ENCODE measurements around the gene MORN1. TPM values are rescaled to one million over a fixed set of nuclear protein-coding genes. Genes with fewer than 3 reads are reported as not detected.

MORN1 gene
- total and polyA plus RNA-seq, 8 donors: 2.6 to 18.1 (median 5.7) TPM

GRCh38 chr1:2286923-2287322 is 104.4 kb downstream of the MORN1 start:
- TF ChIP-seq CTCF (IDR thresholded peaks at IDR 0.05): no peak
- no peak for TF ChIP-seq EP300 (IDR thresholded peaks at IDR 0.05)
- no peak for TF ChIP-seq POLR2AphosphoS5 (IDR thresholded peaks at IDR 0.05)
- TF ChIP-seq POLR2A (IDR thresholded peaks at IDR 0.05): no peak
- intact Hi-C loops (cut with DNase I; ENCODE audit: low total_unique reads): no loop called here
- Histone ChIP-seq H3K4me1 (peaks cover 57 to 92% (median 77%) of the 10 kb centered on the region in 4 donors), H3K4me3 (no peak overlapping the region), H3K36me3 (no peaks in the 10 kb centered on the region), H3K9me3 (no peaks in the 10 kb centered on the region), H3K27ac (peak overlapping the region in 1 of 5 donors; percentile 25), H3K27me3 (no peaks in the 10 kb centered on the region)
- DNase-seq: peak in 1 of 2 donors; percentile 45
- 69 to 86% (median 79%) methylated on average over 10 to 15 of the region's 15 CpGs for WGBS, 5 donors

DNA sequence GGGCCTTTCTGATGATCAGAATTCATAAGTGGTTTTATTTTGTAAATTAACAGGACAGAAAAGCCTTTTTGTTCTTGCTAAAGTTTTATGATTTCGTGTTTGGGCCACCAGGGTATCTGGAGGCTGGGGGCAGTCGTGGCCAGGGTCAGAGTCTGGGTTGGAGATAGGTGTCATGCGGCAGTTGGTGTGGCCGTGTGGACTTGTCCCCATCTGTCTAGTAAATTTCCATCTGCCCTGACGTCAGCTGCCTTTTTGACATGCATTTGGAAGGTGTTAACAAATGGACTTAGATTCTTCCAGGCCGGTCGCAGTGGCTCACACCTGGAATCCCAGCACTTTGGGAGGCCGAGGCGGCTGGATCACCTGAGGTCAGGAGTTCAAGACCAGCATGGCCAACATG is 106.4 kb downstream of the MORN1 start:
- Histone ChIP-seq H3K36me3 (no peaks in the 10 kb centered on the region), H3K4me3 (no peak overlapping the region), H3K4me1 (peaks cover 43 to 76% (median 62%) of the 10 kb centered on the region in 4 donors), H3K27me3 (no peaks in the 10 kb centered on the region), H3K27ac (peak overlapping the region in 3 of 5 donors; percentile 15 to 66 (median 20)), H3K9me3 (no peaks in the 10 kb centered on the region)
- 90 to 95% (median 93%) methylated on average over 9 of the region's 9 CpGs for WGBS, 5 donors
- intact Hi-C loops (cut with DNase I; ENCODE audit: low total_unique reads): no loop called here
- TF ChIP-seq CTCF (IDR thresholded peaks at IDR 0.05) (no peak), POLR2A (IDR thresholded peaks at IDR 0.05) (no peak), POLR2AphosphoS5 (IDR thresholded peaks at IDR 0.05) (no peak), EP300 (IDR thresholded peaks at IDR 0.05) (no peak)
- DNase-seq: no peak

DNA sequence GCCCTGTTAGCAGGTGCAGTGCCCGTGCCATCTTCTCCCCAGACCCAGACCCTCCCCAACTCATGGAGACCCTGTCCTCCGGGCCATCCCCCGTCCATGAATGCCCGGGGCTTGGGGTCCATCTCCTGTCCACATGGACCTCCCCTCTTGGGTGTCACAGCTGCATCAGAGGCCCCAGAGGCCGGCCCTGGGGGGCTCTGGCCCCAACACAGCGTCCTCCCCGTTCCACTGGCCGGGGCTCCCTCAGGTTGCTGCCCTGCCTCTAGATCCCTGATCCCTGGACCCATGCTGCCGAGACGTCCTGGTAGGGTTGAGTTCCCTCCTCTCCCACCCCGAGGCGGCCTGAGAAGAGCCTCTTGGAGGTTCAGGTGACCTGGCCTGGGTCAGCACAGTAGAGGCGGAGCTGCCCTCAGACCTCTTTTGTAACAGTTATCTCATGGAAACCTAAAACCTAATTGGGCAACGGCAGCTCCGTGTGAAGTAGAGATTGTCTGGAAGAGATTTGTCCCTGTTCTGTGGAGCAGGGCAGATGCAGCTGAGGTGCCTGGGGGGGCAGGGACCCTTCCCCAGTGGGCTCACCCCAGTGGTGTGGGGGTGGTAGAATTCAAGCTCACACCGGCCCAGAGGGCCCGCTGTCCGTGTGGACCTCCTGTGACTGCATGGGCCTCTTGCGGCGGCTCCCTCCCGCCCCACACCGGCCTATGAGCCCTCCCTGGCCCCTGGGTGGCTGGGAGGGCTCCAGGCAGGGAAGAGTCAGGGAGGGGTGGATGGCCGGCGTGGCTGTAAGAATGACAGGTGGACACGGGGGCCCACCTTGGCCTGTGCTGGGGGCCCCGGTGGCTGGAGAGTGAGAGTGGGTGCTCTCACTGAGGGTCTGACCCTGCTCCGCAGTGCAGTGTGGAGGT is 107.1 kb downstream of the MORN1 start:
- WGBS, 5 donors: 68 to 85% (median 77%) methylated on average over 11 to 27 of the region's 27 CpGs
- intact Hi-C loops (cut with DNase I; ENCODE audit: low total_unique reads): no loop called here
- peaks cover 43 to 76% (median 62%) of the 10 kb centered on the region in 4 donors for H3K4me1 ChIP-seq

More for the DNA sequence above, 107.1 kb downstream of the MORN1 start:
- Histone ChIP-seq H3K36me3 (no peaks in the 10 kb centered on the region), H3K4me3 (no peak overlapping the region), H3K9me3 (no peaks in the 10 kb centered on the region), H3K27me3 (no peaks in the 10 kb centered on the region), H3K27ac (peak overlapping the region in 3 of 5 donors; percentile 20 to 66 (median 47))
- TF ChIP-seq POLR2A (IDR thresholded peaks at IDR 0.05) (no peak), CTCF (IDR thresholded peaks at IDR 0.05) (no peak), POLR2AphosphoS5 (IDR thresholded peaks at IDR 0.05) (no peak), EP300 (IDR thresholded peaks at IDR 0.05) (no peak)
- DNase-seq: no peak
